Ovary (tissue), 3 donors: Measurements from ENCODE around the gene RNF217.
"Not testable (repeated sequence)": the region's sequence is repeated elsewhere in the genome, so short reads cannot be mapped to it uniquely, and the experiment has no call there.

Source experiments
- CTCF ChIP-seq, 3 donors: fragments of 450-650 bp in 2 of 3; fragments of 200-600 bp in 1 of 3; IDR thresholded peaks; one replicate each; pipeline versions ENCODE4 v1.5.1 to v1.8.0; 2016 to 2022; ENCODE audit warnings: antibody characterized with exemption in 3 of 3, mild to moderate bottlenecking in 1 of 3
- EP300 ChIP-seq: sonication (generic); formaldehyde crosslinking; IDR thresholded peaks from one replicate; pipeline ENCODE4 v1.6.1; 2017; ENCODE audit warnings: antibody characterized with exemption
- POLR2A ChIP-seq: fragments of 450-650 bp; IDR thresholded peaks from one replicate; pipeline ENCODE4 v1.6.1; 2017; ENCODE audit warnings: antibody characterized with exemption, mild to moderate bottlenecking, moderate library complexity
- donor health status: DM: no; HTN: no; CAD: no.

DNA sequence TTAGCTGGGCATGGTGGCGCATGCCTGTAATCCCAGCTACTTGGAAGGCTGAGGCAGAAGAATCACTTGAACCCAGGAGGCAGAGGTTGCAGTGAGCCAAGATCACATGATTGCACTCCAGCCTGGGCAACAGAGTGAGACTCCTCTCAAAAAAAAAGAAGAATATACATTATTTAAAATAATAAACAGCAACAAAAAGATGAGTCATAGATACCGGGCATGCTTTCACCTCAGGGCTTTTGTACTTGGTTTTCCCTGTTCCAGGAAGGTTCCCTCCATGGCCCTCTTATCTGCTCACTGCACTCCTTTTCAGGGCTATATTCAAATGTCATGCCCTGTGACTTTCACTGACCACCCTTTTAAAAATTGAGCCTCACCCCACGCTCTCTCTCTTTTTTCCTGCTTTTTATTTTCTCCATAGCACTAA lies 3.2 kb downstream of the RNF217 start:
- not testable (repeated sequence) for TF ChIP-seq POLR2A; CTCF (IDR thresholded peaks at IDR 0.05); EP300
